Measurements from ENCODE around the gene TIMM10B.
A peak's percentile ranks its signal among the peaks of the same experiment; 100 is the strongest.

TIMM10B gene

GRCh38 chr11:6504166-6504565 is 22.9 kb downstream of the TIMM10B start:
- no peaks in the 10 kb centered on the region for H3K27me3 ChIP-seq (ENCODE audit: insufficient read depth, poor library complexity, severe bottlenecking)
- TF ChIP-seq REST (IDR thresholded peaks at IDR 0.05; ENCODE audit: insufficient replicate concordance, low read depth) (no peak), CTCF (IDR thresholded peaks at IDR 0.05; ENCODE audit: insufficient read depth, low read length) (no peak), GABPA (IDR thresholded peaks at IDR 0.05; ENCODE audit: low read depth) (no peak), SPI1 (IDR thresholded peaks at IDR 0.05; ENCODE audit: borderline replicate concordance, low read depth) (no peak), POLR2AphosphoS5 (IDR thresholded peaks at IDR 0.05; ENCODE audit: low read depth) (no peak)
- no peak overlapping the region for H3K27ac ChIP-seq (replicated peaks)
- H3K4me3 ChIP-seq (replicated peaks; ENCODE audit: insufficient read depth, low read length): no peak overlapping the region
- no peak for DNase-seq (ENCODE audit: low read depth in 1 of 2, low spot score in 1 of 2)

- Histone ChIP-seq H3K27ac (replicated peaks) (no peak overlapping the region), H3K27me3 (ENCODE audit: insufficient read depth, poor library complexity, severe bottlenecking) (no peaks in the 10 kb centered on the region), H3K4me3 (replicated peaks; ENCODE audit: insufficient read depth, low read length) (no peak overlapping the region)
- TF ChIP-seq SPI1 (IDR thresholded peaks at IDR 0.05; ENCODE audit: borderline replicate concordance, low read depth) (no peak), GABPA (IDR thresholded peaks at IDR 0.05; ENCODE audit: low read depth) (no peak), REST (IDR thresholded peaks at IDR 0.05; ENCODE audit: insufficient replicate concordance, low read depth) (no peak), POLR2AphosphoS5 (IDR thresholded peaks at IDR 0.05; ENCODE audit: low read depth) (no peak), CTCF (IDR thresholded peaks at IDR 0.05; ENCODE audit: insufficient read depth, low read length) (peak; percentile 81)
- DNase-seq (ENCODE audit: low read depth in 1 of 2, low spot score in 1 of 2): peak in 1 of 2 experiments; percentile 34
Observed at GRCh38 chr11:6505577-6506240, 24.4 kb downstream of the TIMM10B start.

GRCh38 chr11:6516865-6517264 is 35.6 kb downstream of the TIMM10B start:
- Histone ChIP-seq H3K4me3 (replicated peaks; ENCODE audit: insufficient read depth, low read length) (no peak overlapping the region), H3K27ac (replicated peaks) (no peak overlapping the region), H3K27me3 (ENCODE audit: insufficient read depth, poor library complexity, severe bottlenecking) (no peaks in the 10 kb centered on the region)
- TF ChIP-seq SPI1 (IDR thresholded peaks at IDR 0.05; ENCODE audit: borderline replicate concordance, low read depth): no peak
- no peak for TF ChIP-seq POLR2AphosphoS5 (IDR thresholded peaks at IDR 0.05; ENCODE audit: low read depth)
- TF ChIP-seq CTCF (IDR thresholded peaks at IDR 0.05; ENCODE audit: insufficient read depth, low read length): no peak
- no peak for TF ChIP-seq GABPA (IDR thresholded peaks at IDR 0.05; ENCODE audit: low read depth)
- TF ChIP-seq REST (IDR thresholded peaks at IDR 0.05; ENCODE audit: insufficient replicate concordance, low read depth): no peak
- DNase-seq (ENCODE audit: low read depth in 1 of 2, low spot score in 1 of 2): no peak
